Upper lobe of left lung (tissue), 6 donors: Measurements from ENCODE around the gene EYA4. TPM values are rescaled to one million over a fixed set of nuclear protein-coding genes. Genes with fewer than 3 reads are reported as not detected.

Experiments used
- ATAC-seq, 2 donors: fragments of 200-7000 bp; cut with Tn5 transposase; one replicate each; pipeline ENCODE4 v1.9.1; 2022; ENCODE audit warnings: mild to moderate bottlenecking in 2 of 2, moderate library complexity in 2 of 2; ENCODE audit not compliant: low FRiP score in 2 of 2
- DNase-seq, 2 donors: peaks; one replicate each; pipeline ENCODE4 v3.0.0-alpha.2; 2019 to 2020
- H3K27ac ChIP-seq, 4 donors: fragments of 200-600 bp; sonication (generic); one replicate each; pipeline ENCODE4 v1.5.1; 2016 to 2019
- H3K27me3 ChIP-seq, 4 donors: fragments of 200-600 bp; sonication (generic); one replicate each; pipeline ENCODE4 v1.5.1; 2017 to 2019
- H3K36me3 ChIP-seq, 4 donors: fragments of 200-600 bp; sonication (generic); one replicate each; pipeline ENCODE4 v1.5.1; 2016 to 2019
- H3K4me1 ChIP-seq, 4 donors: fragments of 200-600 bp; sonication (generic); one replicate each; pipeline ENCODE4 v1.5.1; 2018 to 2019
- H3K4me3 ChIP-seq, 4 donors: fragments of 200-600 bp; sonication (generic); one replicate each; pipeline ENCODE4 v1.5.1; 2017 to 2019; ENCODE audit warnings: mild to moderate bottlenecking in 2 of 4, moderate library complexity in 1 of 4
- H3K9me3 ChIP-seq, 4 donors: fragments of 200-600 bp; sonication (generic); one replicate each; pipeline ENCODE4 v1.5.1; 2018 to 2019
- EP300 ChIP-seq, 4 donors: sonication (generic); formaldehyde crosslinking; IDR thresholded peaks; one replicate each; pipeline ENCODE4 v1.5.1; 2017; ENCODE audit warnings: antibody characterized with exemption in 4 of 4, control low read depth in 2 of 4
- POLR2A ChIP-seq, 4 donors: fragments of 450-650 bp; IDR thresholded peaks; one replicate each; pipeline ENCODE4 v1.5.1; 2016 to 2017; ENCODE audit warnings: antibody characterized with exemption in 4 of 4, mild to moderate bottlenecking in 2 of 4
- POLR2AphosphoS5 ChIP-seq, 2 donors: sonication (generic); formaldehyde crosslinking; IDR thresholded peaks; one replicate each; pipeline ENCODE4 v1.5.1; 2017; ENCODE audit warnings: antibody characterized with exemption in 2 of 2
- WGBS, 2 donors: methylation state at CpG; one replicate each; pipeline ENCODE4 v1.1.5; 2017 to 2018; 5-methylcytosine and 5-hydroxymethylcytosine counted together
- total RNA-seq, 6 donors: library from RNA; depleted of rRNA in 4 of 6; stranded (reverse); fragments of >200 nt in 4 of 6; gene quantifications; one replicate each; pipeline versions ENCODE4 v1.1.0 to v1.2.1, GENCODE V29; 2016 to 2021
- TF ChIP-seq, protein P1 (sequence below), 6 experiments: fragments of 450-650 bp in 4 of 6; fragments of 200-600 bp in 2 of 6; sonication (generic) in 2 of 6; IDR thresholded peaks; one replicate each; pipeline ENCODE4 v1.5.1; 2016 to 2019; ENCODE audit warnings: antibody characterized with exemption in 6 of 6
- donor health status: DM: no; HTN: no; CAD: no; lungs with moderate emphysema.
- donor health status: DM: no; HTN: yes; CAD: no; lungs with severe emphysema.

Gene EYA4
- total RNA-seq, 6 donors from 2014 or later, result 1.0 to 8.9 (median 4.2) TPM

GRCh38 chr6:133362813-133363212, 121.7 kb downstream of the EYA4 start:
- Histone ChIP-seq H3K4me3 (no peak overlapping the region), H3K9me3 (no peaks in the 10 kb centered on the region), H3K4me1 (no peaks in the 10 kb centered on the region), H3K36me3 (no peaks in the 10 kb centered on the region), H3K27ac (no peak overlapping the region), H3K27me3 (no peaks in the 10 kb centered on the region)
- TF ChIP-seq POLR2AphosphoS5 (IDR thresholded peaks at IDR 0.05), result no peak
- no peak for TF ChIP-seq POLR2A (IDR thresholded peaks at IDR 0.05)
- TF ChIP-seq EP300 (IDR thresholded peaks at IDR 0.05), result no peak
- TF ChIP-seq, protein P1, sequence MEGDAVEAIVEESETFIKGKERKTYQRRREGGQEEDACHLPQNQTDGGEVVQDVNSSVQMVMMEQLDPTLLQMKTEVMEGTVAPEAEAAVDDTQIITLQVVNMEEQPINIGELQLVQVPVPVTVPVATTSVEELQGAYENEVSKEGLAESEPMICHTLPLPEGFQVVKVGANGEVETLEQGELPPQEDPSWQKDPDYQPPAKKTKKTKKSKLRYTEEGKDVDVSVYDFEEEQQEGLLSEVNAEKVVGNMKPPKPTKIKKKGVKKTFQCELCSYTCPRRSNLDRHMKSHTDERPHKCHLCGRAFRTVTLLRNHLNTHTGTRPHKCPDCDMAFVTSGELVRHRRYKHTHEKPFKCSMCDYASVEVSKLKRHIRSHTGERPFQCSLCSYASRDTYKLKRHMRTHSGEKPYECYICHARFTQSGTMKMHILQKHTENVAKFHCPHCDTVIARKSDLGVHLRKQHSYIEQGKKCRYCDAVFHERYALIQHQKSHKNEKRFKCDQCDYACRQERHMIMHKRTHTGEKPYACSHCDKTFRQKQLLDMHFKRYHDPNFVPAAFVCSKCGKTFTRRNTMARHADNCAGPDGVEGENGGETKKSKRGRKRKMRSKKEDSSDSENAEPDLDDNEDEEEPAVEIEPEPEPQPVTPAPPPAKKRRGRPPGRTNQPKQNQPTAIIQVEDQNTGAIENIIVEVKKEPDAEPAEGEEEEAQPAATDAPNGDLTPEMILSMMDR (IDR thresholded peaks at IDR 0.05), result no peak
- no peak for DNase-seq
- 62 to 79% methylated on average over 4 of the region's 4 CpGs for WGBS, 2 donors
- ATAC-seq, result no peak

- no peak for ATAC-seq
- Histone ChIP-seq H3K4me3 (no peak overlapping the region), H3K9me3 (no peaks in the 10 kb centered on the region), H3K27me3 (no peaks in the 10 kb centered on the region), H3K27ac (no peak overlapping the region), H3K36me3 (no peaks in the 10 kb centered on the region), H3K4me1 (no peaks in the 10 kb centered on the region)
- TF ChIP-seq EP300 (IDR thresholded peaks at IDR 0.05), result no peak
- TF ChIP-seq, protein P1 (IDR thresholded peaks at IDR 0.05), result no peak
- TF ChIP-seq POLR2A (IDR thresholded peaks at IDR 0.05), result no peak
- TF ChIP-seq POLR2AphosphoS5 (IDR thresholded peaks at IDR 0.05), result no peak
- peak in 1 of 2 donors; percentile 23 for DNase-seq
- WGBS, 2 donors, result 56 to 64% methylated on average over 5 of the region's 5 CpGs
Observed at GRCh38 chr6:133368664-133369063, 127.5 kb downstream of the EYA4 start.

DNA sequence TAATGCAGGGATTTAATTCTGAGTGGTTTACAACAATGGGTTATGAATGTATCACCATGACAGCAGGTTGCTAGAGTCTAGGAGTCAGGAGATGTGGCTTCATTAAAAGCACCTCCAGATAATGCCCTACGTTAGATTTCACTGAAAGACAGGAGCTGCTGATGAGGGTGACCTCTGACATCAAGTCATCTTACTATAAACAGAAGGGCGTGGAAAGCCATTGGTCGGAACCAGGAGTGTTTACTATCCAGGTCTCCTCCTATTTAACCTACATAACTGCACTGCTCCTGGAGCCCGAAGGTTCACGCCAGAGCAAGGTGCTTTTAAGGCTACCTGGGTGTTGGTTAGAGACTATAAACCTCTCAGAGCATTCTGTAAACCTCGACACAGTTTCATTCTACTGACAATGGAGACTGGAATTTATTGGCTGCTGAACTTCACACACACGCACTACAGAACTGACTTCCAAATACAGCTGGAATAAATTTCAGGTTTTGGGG, 128.7 kb downstream of the EYA4 start:
- Histone ChIP-seq H3K27ac (no peak overlapping the region), H3K9me3 (no peaks in the 10 kb centered on the region), H3K4me3 (no peak overlapping the region), H3K4me1 (no peaks in the 10 kb centered on the region), H3K36me3 (no peaks in the 10 kb centered on the region), H3K27me3 (no peaks in the 10 kb centered on the region)
- ATAC-seq (no peak), DNase-seq (no peak)
- 56 to 63% methylated on average over 3 to 7 of the region's 7 CpGs for WGBS, 2 donors
- TF ChIP-seq EP300 (IDR thresholded peaks at IDR 0.05) (no peak), POLR2A (IDR thresholded peaks at IDR 0.05) (no peak), POLR2AphosphoS5 (IDR thresholded peaks at IDR 0.05) (no peak)
- TF ChIP-seq, protein P1 (IDR thresholded peaks at IDR 0.05), result no peak

GRCh38 chr6:133376743-133377142, 135.6 kb downstream of the EYA4 start:
- no peaks in the 10 kb centered on the region for H3K9me3 ChIP-seq
- H3K27me3 ChIP-seq, result no peaks in the 10 kb centered on the region
- no peak overlapping the region for H3K27ac ChIP-seq
- 60 to 79% methylated on average over 1 of the region's 1 CpG for WGBS, 2 donors
- no peaks in the 10 kb centered on the region for H3K4me1 ChIP-seq
- DNase-seq (no peak), ATAC-seq (no peak)
- no peak for TF ChIP-seq POLR2AphosphoS5 (IDR thresholded peaks at IDR 0.05)
- TF ChIP-seq EP300 (IDR thresholded peaks at IDR 0.05), result no peak
- TF ChIP-seq, protein P1 (IDR thresholded peaks at IDR 0.05), result no peak
- TF ChIP-seq POLR2A (IDR thresholded peaks at IDR 0.05), result no peak
- H3K36me3 ChIP-seq, result no peaks in the 10 kb centered on the region
- no peak overlapping the region for H3K4me3 ChIP-seq

DNA sequence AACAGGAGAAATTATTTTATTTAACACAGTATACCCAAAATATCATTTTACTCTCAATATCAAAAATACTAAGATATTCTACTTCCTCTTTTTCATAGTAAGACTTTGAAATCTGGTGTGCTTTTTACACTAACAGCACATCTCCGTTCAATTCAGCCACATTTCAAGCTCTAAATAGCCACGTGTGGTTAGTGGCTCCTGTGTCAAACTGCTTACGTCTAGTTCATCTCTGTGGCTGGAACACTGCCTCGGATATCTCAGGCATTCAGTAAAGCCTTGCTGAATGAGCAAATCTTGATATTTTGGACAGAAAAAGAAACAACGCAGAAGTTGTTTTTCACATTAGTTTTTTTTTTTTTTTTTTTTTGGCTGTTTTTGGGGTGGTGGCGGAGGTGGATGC, 136.1 kb downstream of the EYA4 start:
- Histone ChIP-seq H3K9me3 (no peaks in the 10 kb centered on the region), H3K36me3 (no peaks in the 10 kb centered on the region), H3K27me3 (no peaks in the 10 kb centered on the region), H3K4me3 (no peak overlapping the region), H3K27ac (no peak overlapping the region), H3K4me1 (no peaks in the 10 kb centered on the region)
- DNase-seq, result no peak
- ATAC-seq, result no peak
- no peak for TF ChIP-seq POLR2AphosphoS5 (IDR thresholded peaks at IDR 0.05)
- TF ChIP-seq, protein P1 (IDR thresholded peaks at IDR 0.05), result no peak
- no peak for TF ChIP-seq POLR2A (IDR thresholded peaks at IDR 0.05)
- no peak for TF ChIP-seq EP300 (IDR thresholded peaks at IDR 0.05)
- 54 to 60% methylated on average over 6 of the region's 6 CpGs for WGBS, 2 donors
